Stimulated activated naive CD8-positive, alpha-beta T cell treated with anti-CD3 and anti-CD28 coated beads, Interleukin-15, Interleukin-2, amounts not matched to agents 100 U/mL and 50 U/mL, for 24 hours (primary cell): ENCODE data around the gene TP73.

Experiments
- ATAC-seq: fragments of 150-1000 bp; cut with Tn5 transposase; one replicate; pipeline ENCODE4 v1.10.0; 2021
- DNase-seq: peaks from one replicate; pipeline ENCODE4 v3.0.0; 2021

Gene TP73

DNA sequence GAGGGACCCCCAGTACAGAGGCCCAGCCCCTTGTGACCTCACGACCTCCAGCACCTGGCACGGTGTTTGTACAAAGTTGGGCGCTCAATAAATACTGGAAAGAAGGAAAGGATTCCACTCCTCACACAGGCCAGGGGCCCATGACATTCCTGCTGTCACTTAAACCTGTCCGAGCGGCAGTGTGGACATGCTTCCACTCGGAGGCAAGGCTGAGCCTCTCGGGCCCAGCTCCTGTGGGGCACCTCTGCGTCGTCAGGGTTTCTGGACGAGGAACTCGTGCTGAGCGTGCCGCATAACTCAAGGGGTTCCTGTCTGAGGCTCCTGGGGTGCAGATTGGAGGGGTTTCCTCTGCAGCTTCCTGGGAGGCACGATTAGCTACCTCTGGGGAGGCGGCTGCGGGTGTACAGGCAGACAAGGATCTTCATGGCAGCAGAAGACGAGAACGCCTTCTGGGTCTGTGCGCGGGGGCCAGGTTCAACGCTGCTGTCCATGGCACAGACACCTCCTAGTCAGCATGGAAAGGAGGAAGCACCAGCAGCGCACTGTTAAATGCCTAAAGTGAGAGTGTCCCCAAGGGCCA is 116.6 kb downstream of the TP73 start:
- ATAC-seq (no peak), DNase-seq (no peak)

DNA sequence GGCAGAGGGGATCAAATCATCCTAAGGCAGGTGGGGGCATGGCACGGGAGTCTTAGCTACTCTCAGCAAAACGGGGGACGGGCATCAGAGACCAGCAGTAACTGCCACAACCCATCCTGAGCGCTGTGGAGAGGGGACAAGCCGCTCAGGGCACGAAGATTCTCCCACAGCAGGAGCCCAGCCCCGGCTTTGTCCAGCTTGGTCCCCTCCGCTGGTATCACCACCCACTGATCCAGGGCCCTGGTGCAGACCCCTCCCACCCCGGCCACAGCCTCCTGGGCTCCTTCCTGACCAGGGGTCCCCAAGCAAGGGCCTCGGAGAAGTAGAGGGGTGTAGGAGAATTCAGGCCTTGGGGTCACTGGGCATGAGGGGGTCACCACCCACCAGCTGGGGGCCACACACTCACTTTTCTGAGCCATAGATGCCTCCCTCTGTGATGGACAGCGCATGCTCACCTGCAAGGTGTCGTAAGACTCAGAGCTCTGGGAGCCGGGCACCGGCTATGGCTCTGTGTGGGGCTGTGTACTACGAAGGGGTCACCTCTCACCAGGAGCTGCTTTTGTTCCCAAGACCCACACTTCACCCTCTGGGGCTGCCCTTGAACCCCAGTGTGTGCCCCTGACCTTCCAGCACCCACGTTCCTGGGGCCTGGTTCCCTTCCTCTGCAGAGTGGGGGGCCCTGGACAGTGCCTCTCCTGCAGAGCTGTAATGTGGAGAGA is 117.9 kb downstream of the TP73 start:
- ATAC-seq (no peak), DNase-seq (no peak)

DNA sequence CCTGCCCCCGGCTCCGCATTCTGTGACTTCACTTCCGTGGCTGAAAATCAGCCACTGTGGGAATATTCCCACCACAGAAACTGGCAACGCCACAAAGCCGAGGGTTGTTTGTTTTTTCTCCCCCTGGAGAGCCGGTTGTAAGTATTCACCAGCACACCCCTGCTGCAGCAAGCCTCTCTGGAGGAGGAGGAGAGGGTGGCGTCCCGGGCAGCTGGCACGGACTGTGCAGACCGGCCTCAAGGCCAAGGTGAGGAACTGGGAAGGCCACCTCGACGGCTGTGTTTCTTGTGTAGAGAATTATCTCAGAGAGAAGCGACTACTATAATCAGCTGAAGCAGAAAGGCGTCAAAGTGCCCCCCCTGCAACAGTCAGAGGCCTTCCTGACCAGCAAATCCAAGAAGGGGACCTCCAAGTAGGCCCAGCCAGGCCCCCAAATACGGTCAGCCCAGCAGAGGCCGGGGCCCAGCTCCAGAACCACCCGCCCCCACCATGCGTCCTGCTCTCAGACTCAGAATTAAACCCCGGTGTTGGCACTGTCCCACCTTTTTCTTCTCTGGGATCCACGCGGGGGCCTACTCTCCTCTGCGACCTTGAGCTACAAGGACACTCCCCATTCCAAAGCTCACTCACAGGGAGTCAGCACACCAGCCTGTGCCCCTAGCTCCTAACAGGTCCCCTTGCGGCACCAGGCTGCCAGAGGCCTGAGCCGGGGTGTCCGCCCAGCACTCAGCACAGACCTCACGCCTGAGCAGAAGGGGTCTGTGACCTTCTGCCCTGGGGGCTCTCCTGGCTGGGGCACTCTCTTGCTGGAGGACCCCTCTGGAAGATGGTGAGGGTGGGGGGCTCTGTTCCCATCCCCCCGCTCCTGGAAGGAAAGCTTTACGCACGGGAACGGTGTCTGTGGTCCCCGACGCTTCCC is 119.1 kb downstream of the TP73 start:
- no peak for ATAC-seq
- no peak for DNase-seq

DNA sequence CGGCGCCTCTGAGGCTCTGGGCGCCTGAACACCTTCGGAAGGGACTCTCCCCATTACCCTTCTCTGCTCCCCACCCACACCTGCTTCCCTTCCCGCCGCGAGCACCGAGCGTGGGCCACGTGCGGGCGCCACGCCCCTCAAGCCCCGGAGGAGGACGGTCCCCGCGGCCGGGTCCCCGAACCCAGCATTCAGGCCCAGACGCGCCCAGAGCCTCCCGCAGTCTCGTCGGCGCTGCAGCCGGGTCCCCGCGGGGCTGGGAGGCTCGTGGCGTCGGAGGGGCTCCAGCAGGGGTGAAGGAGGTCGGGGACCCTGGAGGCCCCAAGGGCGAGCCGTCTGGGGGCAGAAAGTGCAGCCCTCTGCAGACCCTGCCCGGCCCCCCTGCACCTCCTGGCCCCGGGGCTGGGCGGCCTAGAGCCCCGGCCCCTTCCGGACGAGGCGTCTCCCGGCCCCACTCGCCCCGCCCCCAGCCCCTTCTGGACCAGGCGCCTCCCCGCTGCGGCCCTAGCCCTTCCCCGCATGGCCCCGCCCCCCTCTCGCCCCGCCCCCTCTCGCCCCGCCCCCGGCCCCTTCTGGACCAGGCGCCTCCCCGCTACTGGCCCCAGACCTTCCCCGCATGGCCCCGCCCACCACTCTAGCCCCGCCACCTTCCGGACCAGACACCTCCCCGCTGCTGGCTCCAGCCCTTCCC is 119.9 kb downstream of the TP73 start:
- ATAC-seq: peak; percentile 81

DNA sequence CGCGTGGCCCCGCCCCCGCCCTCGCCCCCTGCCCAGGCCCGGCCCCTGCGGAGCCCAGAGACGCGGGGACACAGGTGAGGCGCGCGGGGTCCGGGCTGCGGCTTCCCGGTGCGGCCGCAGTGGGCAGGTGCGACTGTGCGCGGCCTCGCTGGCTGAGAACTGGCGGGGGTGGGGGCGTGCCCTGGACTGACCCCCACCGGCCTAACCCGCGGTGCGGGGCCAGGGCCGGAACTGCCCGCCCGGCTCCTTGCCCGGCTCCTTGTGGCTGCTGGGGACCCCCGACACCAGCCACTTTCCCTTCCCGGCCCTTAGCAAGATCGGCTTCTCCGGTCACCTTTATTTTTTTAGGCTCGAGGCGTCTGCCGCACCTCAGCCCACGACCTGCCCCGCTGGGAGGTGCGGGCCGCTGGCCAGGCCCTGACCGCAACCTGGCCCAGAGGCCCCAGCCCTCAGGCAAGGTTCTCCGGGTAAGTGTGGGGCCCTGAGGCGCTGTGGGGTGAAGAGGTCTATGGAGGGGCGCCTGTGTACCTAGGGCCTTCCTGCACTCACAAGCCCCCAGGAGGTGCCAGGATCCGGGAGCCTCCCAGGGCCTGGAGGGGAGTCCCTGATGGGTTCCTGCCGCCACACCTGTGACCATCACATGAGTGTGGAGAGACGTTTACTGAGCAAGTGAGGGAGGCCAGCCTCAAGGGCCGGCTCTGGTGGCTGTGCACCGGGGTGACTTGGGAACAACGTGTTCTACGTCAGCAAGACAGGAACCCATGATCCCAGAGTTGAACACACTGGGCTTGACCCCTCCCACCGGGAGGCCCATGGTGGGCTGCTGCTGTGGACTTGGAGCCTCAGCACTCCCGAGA is 120.6 kb downstream of the TP73 start, which contains the start of gene SMIM1:
Gene SMIM1 (plus strand): TSS at position 35 of the 857 bp plus-strand sequence. CDS start 2,625 bp downstream, outside the sequence.
- ATAC-seq (no peak), DNase-seq (no peak)

More for the DNA sequence above, 119.9 kb downstream of the TP73 start:
- peak; percentile 90 for DNase-seq

DNA sequence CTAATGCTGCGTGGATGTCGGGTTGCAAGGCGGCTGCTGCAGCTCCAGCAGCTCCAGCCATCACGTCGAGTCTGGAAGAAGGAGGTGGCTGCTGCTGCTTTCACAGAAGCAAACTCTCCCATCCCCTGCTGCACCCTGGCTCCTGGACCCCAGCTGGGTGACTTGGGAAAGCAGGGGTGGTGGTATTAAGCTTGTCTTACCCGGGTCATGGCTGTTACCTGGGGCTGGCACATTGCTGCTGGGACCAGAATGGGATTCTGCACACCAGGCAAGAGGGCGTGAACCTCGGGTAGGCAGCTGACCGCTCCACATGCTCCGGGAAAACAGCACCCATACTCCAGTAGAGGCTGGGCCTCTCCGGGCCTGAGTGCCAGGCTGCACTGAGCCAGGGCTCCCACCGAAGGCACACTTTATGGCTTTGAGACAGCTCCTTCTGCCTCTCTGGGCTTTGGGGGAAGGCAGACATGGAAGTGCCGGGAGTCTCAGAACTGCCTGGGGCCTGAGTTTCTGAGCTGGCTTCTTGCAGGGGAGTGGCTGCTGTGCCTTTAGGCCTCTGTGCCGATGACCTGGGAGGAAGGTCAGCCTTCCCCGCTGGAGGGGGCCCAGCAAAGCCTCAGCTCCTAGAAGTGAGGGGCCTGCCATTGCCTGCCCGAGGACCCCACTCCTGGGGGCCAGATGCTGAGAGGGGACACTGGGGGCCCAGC is 121.4 kb downstream of the TP73 start:
- DNase-seq: no peak
- ATAC-seq: no peak

DNA sequence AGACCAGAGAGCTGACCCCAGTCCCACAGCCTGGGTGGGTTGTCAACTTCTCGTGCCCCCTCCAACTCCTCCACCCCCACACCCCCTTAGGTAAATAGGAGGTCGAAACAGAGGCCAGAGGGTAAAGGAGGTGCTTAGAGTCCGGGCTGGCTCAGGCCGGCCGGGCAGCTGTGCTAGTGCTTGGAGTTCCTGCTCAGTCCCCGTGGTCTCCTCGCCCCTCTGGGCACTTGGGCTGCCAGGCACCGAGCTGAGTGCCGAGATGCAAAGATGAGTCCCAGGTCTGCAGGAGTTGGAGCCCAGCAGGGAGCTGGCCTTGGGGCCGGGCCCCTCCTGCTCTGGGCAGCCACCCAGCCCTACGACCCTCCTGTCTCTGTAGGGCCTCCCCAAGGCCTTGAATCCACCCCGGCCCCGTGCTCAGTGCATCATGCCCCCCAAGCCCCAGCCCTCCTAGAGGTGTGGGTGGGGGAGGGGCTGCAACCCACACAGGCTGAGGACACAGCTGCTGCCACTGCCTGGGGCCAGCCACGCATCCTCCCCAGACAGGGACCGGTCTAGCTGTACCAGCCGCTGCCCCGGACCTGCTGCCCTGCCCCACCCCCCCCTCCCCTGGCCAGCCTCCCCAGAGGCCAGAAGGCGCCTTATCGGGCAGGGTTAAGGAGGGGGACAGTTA is 122.1 kb downstream of the TP73 start:
- no peak for ATAC-seq
- DNase-seq: no peak

DNA sequence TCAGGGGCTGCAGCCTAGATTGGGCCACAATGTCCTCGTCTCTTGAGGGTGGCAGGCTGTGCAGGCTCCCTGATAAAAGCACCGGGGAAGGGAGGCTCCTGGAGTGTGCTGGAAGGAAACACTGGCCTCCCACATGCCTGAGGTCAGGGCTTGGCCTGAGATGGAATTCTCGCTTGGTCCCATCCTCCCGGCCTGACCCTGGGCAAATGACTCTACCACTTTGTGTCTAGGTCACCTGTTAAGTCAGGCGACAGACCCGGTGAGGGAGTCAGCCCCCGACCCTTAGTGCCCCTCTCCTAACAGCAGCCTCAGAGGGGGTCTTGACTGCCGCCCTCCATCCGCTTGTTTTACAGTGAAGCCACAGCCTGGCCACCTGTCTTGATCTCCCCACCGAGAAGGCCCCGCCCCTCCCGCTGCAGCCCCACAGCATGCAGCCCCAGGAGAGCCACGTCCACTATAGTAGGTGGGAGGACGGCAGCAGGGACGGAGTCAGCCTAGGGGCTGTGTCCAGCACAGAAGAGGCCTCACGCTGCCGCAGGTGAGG is 122.7 kb downstream of the TP73 start:
- DNase-seq: no peak
- no peak for ATAC-seq

DNA sequence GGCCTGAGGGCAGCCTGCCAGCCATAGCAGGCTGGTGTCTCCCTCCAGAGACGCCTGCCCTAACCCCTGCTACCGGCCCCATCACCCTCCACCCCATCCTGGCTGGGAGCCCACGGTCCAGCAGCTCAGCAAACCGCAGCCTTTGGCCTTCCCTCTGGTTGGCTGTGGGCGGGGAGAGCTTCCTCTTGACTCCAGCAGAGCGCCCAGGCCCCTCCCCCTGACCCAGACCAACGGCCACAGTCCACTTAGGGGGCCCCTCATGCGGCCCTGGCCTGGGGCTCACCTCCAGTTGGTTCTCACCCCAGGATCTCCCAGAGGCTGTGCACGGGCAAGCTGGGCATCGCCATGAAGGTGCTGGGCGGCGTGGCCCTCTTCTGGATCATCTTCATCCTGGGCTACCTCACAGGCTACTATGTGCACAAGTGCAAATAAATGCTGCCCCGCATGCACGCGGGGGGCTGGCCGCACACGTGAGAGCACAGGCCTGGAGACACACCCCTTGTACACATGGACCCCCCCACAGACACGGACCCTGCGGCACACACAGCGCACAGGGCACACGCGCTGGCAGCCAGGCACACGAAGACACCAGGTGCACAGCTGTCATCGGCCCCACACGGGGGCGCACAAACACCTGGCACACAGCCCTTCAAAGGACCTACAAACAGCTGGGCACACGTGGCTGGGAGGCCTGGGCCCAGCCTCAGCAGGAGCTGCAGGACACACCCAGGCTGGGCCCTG is 123.3 kb downstream of the TP73 start:
- peak; percentile 48 for ATAC-seq
- DNase-seq: peak; percentile 56

DNA sequence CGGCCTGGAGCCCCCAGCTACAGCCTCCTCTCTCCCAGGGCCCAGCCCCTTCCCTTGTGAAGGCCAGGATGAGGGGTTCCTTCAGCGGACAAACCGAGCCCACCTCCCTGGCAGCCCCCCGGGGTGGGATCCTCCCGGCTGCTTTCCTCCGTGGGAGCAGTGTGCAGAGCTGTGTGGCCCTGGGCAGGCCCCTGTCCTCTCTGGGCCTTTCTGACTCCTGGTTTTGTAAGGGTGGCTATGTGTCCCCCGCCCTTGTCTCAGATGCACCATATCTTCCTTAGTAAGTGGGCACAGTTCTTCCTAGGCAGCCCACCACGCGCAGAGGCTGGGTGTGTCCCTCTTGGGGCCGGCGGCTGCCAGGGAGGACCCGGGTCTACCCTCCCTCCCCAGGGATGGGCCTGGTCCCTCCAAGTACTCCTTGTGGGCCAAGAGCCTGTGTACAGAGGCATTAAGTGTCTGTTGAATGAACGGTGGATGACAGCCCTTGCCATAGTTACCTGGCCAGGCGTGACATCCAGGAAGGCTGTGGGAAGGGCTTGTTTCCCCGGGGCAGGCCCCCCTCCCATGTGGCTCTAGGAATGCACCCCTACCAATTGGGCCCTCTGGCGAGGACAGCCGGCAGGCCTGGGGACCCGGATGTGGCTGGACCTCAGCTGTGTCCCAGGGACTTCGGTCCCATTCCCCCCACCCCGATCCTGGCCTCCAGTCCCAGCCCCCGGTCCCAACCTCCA is 124.1 kb downstream of the TP73 start:
- no peak for DNase-seq
- no peak for ATAC-seq

DNA sequence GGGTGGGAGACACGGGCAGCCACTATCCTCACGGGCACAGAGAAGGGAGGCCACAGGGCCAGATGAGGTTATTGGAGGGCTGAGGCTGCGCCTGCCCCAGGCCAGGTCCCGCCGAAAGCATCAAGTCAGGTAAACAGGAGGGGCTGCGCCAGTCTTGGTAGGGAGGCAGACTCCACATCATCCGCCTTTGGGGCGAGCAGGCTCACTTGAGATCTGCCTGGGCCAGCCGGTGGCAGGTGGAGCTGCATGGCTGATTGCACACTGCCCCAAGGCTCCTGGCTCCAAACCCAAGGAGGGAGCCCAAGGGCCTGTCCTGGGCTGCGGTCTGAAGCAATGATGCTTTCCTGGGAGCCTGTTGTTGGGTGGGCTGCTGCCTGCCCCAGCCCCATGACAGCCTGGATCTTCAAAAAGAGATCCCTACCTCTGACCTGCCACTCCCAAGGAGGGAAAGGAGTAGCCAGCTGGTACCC is 124.8 kb downstream of the TP73 start:
- ATAC-seq (no peak), DNase-seq (no peak)

DNA sequence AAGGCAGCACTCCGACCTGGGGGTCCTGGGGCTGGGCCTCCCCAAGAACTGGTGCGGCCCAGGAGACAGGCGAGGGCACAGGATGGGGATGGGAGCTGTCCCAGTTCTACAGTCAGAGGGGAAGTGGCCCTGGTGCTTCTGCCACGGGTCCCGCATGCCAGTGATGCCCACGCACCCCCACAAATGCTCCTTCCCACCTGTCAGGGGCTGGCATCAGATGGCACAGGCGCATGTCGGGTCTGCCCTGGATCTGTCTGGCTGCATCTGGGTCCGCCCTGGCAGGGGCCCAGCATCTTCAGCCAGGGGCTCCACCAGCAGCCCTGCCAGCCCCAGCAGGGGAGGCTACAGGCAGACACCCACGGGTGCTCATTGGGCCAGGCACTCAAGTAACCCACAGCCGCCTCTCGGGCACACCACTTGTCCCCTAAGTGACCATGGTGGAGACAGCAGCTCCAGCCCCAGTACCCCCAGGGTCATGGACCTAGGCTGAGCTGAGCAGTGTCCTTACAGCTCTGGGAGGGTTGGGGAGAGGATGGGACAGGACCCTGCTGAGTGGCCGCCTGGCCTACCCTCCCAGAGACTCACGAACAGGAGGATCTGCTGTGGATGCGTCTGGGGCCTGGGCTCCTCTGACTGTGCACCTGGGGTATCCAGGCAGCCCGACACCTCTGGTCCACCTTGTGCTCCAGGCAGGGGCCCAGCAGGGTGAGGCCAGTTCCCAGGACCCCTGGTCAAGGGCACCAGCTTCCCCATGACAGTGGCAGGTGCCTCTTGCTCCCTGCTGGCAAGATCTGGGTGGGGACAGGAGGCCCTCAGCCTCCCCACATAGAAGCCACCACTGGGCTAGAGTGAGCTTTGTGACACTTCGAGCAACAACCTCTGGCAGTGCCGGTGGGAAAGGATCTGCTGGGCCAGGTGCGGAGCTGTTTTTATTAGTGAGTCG is 125.6 kb downstream of the TP73 start:
- DNase-seq: no peak
- no peak for ATAC-seq

DNA sequence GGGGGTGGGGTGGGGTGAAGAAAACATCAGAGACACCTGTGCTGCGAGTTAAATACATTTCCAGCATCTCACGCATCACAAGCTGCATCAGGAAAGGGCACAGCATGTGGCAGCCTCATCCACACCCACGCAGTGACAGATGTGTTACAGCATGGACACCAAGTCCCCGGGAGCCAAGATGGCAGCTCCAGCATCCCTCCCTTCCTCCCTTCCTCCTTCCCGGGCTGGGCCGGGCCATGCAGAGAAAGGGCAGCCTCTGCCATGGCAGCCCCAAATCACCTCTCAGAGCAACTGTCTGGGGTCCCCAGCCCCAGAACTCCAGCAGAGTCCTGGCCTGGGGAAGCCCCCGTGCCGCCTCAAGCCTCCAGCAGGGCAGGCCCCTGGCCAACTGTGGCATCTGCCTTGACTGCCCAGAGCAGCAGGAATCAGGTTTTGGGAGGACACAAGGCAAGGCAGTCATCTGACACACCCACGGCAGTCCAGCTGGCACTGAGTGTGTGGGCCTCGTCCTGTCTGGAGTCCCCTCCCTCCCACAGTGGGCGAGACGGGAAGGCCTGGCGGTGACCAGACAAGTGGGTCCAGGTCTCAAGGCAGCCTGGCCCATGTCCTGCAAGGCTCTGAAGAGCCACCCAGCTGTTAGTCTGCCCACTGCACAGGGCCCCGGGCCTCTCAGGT is 126.4 kb downstream of the TP73 start:
- ATAC-seq (no peak), DNase-seq (no peak)

DNA sequence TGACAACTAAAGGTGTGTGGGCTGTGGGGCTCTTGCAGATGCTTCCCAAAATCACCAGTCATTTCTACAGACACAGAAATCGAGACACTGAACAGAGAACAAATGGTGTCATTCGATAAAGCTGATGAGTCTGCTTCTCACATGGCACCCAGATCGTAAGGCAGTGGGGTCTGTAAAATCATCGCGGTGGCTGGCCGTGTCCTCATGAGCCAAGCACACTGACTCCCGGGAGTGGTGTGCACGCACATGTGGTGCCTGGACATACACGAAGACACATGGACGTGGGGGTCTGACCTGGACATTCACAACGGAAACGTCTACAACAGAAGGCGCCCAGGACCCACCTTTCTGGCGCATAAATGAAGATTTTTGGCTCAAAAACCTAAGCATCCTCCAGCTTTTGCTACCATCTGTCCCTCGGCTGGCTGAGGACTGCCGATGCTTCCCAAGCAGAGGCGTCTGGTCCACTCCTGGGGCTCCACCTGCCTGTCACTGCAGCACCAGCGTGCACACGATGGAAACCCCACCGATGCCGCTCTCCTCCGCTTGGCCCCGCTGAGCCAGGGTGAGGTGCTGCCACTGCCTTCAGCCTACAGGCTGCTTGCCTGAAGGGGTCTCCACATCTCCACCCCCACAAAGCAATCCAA is 127.1 kb downstream of the TP73 start:
- ATAC-seq (no peak), DNase-seq (no peak)

DNA sequence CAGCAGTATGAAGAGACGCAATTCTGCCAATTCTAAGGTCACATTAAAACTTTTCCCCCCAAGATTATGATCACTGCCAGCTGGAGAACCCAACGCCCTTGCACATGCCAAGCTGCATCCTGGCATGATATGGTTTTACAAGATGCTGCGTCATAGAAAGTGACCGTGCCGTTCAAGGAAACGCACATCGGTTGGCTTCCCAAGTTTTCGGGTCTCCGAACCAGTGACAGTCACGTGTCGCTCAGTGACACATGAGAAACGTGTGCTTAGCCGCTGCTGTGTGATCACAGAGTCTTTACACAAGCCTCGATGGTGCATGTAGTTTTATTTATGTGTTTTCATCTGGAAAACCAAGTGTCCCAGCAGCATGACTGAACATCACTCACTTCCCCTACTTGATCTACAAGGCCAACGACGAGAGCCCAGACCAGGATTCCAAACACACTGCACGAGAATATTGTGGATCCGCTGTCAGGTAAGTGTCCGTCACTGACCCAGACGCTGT is 127.6 kb downstream of the TP73 start:
- ATAC-seq (no peak), DNase-seq (no peak)

DNA sequence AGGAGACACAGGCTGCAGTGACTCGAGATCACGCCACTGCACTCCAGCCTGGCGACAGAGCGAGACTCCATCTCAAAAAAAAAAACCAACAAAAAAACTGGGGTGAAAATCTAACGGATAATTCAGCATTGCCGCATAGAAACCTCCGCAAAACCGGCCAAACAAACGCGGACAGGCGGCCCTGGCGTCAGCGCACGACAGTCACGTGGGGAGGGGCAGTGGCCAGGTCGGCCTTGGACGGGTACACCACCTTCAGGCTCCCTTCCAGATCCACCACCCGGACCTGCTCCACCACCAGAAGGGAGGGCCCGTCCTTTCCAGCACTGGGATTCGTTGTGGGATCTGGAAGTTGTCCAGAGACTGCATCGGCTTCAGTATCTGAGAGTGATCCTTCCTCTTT is 128.6 kb downstream of the TP73 start:
- DNase-seq: no peak
- no peak for ATAC-seq
